Measurements from ENCODE around the gene ZNF138.
"Not testable (repeated sequence)": the region's sequence is repeated elsewhere in the genome, so short reads cannot be mapped to it uniquely, and the experiment has no call there.

ZNF138 gene

DNA sequence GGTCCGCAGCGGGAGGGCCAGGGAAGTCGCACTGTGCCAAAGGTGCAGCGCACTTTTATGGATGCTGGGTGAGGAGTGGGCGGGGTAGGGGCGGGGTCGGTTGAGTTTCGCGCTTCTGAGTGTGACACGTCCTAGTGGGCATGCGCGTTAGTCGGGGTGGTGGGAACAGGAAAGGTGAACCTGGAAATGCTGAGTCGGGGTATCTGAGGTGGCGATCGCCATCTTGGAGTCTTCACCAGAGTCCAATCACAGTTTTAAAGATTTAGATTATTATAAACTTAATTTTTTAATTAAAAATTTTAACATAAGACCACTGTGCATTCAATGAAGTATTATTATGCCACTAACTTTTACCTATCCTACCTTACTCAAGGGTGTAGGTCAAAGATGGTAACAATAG is 45.7 kb downstream of the ZNF138 start:
- DNase-seq: no peak

DNA sequence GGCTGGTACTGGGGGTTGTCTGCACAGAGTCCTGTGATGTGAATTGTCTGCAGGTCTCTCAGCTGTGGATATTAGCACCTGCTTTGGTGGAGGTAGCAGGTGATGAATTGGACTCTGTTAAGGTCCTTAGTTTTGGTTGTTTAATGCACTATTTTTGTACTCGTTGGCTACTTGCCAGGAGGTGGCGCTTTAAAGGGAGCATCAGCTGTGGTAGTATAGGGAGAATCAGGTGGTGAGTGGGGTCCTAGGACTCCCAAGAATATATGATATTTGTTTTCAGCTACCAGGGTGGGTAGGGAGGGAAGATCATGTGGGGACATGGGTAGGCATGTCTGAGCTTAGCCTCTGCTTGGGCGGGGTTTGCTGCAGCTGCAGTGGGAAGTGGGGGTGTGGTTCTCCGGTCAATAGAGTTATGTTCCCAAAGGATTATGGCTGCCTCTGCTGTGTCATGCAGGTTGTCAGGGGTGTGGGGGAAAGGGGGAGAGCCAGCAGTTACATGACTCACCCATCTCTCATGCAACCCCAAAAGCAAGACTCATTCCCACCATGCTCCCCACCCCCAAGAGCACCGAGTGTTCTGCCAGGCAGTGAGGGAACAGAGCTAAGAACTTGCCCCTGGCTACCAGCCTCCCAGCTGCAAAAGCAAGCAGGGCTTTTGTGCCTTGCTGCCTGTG is 55.2 kb downstream of the ZNF138 start:
- no peak for DNase-seq

DNA sequence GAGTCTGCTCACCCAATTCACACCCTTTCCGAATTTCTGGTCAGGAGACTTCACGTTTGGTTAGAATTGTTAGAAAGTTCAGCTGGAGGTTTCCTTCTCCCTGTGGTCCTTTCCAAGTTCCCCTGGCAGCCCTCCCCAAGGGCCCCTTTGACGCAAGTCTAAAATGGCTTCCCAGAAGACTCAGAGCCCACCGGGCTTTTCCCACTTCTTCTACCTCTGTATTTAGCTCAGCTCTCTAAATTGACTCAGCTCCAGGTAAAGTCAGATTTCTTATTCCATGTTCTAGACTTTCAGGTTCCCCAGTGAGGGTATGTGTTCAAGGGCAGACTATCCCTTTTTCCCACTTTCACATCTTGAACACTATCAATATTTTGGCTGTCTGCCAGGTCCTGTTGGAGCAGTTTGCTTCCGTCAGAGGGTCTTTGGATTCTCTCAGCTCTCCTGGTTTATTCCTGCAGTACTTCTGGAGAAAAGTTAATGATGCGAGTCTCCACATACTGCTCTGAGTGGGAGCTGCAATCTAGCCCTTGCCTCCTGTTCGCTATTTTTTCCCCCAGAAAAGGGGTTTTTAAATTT is 55.8 kb downstream of the ZNF138 start:
- no peak for DNase-seq

DNA sequence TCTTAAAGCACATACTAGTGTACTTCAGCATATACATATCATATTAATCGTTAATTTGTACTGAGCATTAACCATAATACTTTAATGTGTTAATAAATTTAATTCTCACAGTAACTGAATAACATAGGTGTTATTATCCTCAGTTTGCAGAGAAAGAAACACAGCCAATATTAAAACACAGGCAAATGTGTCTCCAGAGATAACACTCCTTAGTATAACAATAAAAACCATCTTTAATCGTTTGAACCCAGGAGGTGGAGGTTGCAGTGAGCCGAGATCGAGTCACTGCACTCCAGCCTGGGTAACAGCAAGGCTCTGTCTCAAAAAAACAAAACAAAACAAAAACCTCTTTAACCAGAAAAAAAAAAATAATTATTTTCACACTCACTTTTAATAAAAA is 59.5 kb downstream of the ZNF138 start:
- DNase-seq: no peak

DNA sequence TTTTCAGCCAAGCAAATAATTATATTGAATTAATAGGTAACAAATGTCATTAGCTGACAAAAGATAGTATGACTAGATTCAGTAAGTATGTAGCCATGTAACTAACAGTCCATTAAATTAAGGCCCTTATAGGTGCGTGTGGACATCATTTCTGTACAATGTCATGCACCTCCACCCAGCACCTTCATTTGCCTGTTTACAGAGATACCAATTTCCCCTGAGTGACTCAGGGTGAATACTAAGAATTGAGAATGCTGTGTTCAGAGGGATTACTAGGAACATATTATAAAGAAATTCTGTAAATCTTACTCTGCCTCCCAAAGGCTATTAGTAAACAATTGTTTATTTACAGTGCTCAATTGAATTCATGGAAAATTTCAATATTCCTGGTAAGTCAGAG is 60.7 kb downstream of the ZNF138 start:
- DNase-seq: no peak

DNA sequence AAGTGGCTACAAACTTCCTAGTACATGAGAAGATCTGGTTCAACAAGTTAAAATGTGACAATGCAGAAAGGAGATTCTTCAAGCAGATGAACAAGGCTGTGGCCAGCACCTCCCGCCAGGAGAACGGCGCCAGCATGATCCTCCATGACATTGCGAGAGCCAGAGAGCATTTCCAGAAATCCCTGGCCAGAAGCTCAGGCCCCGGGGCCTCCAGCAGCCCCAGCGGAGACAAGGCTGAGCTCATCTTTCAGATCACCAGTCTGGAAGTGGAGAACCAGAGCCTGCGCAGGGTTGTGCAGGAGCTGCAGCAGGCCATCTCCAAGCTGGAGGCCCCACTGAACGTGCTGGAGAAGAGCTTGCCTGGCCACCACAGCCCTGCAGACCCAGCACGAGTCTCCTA is 68.8 kb downstream of the ZNF138 start:
- DNase-seq: no peak

DNA sequence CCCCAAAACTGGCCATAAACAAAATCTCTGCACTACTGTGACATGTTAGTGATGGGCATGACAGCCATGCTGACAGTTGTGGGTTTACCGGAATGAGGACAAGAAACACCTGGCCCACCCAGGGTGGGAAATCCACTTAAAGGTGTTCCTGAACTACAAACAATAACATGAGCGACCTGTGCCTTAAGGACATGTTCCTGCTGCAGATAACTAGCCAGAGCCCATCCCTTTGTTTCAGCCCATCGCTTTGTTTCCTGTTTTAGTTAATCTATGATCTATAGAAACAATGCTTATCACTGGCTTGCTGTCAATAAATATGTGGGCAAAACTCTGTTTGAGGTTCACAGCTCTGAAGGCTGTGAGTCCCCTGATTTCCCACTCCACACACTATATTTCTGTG is 69.3 kb downstream of the ZNF138 start:
- DNase-seq: not testable (repeated sequence)

DNA sequence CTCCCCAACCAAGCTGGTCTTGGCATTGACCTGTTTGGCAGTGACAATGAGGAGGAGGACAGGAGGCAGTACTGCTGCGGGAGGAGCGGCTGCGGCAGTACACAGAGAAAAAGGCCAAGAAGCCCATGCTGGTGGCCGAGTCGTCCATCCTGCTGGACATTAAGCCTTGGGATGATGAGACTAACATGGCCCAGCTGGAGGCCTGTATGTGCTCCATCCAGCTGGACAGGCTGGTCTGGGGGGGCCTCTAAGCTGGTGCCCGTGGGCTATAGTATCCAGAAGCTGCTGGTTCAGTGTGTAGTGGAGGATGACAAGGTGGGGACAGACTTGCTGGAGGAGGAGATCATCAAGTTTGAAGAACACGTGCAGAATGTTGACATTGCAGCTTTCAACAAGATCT is 69.7 kb downstream of the ZNF138 start:
- DNase-seq: no peak

DNA sequence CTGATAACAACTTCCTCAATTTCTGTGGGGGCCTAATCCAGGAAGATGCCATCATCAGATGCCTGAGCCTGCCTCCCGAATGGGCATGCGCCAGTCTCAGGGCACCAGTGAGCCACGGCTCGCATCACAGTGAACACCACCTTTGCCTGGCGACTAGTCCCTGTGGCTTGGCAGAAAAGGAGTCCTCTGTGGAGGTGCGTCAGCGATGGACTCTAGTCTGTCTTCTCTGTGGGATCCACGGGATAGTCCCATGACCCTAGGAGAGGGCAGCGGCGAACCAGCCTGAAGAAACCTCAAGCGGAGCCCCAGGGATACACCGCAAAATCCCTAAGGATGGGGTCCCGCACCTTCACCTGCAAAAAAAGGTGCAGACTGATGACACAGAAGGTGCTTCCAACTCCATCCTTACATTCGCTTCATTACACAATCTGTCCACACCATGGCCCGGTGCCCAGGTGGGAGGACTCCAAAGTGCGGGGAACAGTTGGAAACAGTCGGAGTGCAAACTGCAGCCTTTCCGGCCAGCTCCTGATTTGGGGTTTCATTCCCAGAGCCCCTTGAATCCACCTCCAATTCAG is 73.7 kb downstream of the ZNF138 start:
- DNase-seq: no peak

DNA sequence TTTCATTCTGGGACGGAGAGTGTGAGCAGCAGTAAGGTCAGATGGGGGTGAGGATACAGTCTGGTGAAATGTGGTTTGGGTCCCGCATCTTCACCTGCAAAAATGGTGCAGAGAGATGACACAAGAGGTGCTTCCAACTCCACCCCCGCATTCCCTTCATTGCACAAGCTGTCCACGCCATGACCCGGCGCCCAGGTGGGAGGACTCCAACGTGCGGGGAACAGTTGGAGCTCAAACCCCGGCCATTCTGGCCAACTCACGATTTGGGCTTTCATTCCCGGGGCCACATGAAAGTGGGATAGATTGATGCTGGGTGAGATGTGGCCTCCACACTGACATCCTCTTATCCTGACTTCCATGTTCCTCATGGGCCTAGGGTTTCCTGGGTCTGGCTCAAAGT is 74.3 kb downstream of the ZNF138 start:
- no peak for DNase-seq

DNA sequence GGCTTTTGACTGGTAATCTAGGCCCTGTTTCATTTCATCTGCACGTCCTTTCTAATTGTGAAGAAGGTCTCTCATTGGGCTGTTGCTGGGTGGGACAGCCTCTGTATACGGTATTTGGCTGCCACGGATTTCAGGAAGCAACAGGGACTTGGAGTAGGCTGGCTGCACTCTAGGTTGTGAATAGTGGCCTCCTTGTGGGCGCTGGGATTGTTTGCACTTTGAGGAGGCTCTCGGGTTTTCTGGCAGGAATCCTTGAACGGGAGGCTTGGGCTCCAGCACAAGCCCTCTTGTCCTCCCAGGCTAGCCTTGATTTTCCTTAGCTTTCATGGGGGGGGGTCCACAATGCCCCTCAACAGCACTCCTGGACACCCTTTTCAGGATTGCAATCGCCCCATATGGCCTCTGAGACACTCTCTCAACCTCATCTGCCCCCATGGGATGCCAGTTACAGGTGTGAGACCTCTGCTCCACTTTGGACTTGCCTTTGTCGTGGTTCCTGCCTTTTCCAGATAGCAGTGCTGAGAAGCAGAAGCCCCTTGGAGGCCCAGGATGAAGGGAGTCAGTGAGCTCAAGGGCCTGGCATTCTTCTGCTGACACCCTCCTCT is 75.0 kb downstream of the ZNF138 start:
- DNase-seq: no peak

DNA sequence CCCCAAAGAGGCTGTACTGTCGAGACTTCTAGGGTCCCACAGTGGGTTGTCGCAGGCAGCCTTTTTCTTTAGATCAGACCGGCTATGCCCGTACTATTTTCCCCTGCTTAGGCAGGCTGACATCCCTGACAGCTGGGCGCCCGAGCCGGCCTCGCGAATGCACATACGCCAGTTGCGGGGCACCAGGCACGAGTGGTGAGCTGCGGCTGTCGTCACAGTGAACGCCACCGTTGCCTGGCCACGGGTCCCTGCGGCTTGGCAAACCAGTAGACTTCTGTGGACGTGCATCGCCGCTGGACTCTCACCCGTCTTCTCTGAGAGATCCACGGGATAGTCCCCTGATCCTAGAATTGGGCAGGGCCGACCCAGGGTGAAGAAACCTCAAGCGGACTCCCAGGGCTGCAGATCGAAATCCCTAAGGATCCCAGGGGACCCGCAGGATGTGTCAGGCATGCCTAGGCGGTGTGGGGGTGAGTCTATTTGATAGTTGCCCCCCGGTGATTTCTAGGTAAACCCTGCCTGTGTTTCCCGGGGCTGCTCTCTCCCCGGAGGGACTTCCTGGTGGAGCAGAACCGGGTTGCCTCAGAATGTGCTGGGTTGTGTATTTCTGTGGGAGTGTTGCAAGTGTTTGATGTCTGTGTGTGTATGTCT is 75.8 kb downstream of the ZNF138 start:
- DNase-seq: no peak

DNA sequence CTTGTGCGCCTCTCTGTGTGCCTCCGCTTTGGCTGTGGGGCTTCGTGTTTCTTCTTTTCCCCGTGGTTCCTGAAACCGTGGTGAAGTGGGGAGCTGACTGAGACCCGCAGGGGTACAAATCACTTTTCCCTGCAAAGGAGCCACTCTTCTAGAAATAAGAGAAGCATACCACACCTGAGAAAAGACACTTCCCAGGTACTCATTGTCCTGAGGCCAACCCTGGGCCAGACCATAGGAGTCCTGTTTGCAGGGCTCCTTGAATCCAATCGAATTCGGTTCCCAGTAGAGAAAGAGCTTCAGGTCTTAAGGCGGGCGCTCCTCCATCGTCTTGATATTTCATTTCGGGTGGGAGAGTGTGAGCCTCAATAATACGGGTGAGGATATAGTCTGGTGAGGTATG is 76.4 kb downstream of the ZNF138 start:
- DNase-seq: no peak

DNA sequence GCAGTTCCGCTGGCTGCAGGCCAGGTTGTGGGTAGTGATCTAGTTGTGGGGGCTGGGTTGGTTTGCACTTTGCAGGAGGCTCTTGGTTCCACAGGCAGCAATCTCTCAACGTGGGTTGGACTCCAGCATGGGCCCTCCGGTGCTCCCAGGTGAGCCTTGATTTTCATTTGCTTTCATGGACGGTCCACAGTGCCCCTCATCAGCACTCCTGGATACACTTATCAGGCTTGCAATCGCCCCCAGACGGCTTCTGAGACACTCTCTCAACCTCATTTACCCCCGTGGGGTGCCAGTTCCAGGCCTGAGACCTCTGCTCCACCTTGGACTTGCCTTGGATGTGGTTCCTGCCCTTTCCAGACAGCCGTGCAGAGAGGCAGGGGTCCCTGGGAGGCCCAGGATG is 77.5 kb downstream of the ZNF138 start:
- DNase-seq: no peak

DNA sequence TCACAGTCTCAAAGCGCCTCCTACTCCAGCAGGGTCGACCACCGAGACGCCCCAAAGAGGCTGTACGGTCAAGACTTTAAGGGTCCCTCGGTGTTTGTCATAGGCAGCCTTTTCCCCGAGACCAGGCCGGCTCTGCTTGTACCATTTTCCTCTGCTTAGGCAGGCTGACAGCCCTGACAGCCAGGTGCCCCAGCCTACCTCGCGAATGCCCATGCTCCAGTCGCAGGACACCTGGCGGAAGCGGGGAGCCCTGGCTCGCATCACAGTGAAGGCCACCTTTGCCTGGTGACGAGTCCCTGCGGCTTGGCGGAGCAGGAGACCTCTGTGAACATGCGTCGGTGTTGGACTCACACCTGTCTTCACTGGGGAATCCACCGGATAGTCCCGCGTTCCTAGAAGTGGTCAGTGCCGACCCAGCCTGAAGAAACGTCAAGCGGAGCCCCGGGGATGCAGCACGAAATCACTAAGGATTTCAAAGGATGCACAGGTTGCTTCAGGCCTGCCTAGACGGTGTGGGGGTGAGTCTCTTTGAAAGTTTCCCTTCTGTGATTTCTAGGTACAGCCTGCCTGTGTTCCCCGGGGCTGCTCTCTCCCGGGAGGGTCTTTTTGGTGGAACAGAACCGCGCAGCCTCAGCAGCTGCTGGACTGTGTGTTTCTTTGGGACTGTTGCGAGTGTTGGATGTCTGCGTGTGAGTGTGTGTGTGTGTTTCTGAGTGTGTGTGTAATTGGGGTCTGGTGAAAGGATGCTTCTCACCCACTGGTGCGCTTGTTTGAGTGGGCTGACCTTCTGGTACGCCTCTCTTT is 78.3 kb downstream of the ZNF138 start:
- DNase-seq: no peak

DNA sequence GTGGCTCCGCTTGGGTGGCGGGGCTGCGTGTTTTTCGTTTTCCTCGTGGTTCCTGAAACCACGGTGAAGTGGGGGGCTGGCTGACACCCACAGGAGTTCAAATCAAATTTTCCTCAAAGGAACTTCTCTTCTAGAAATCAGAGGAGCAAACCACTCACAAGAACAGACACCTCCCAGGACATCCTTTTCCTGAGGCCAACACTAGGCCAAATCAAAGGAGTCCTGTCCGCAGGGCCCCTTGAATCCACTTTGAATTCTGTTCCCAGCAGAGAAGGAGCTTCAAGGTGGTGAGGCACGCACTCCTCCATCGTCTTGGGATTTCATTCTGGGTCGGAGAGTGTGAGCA is 78.9 kb downstream of the ZNF138 start:
- DNase-seq: no peak

DNA sequence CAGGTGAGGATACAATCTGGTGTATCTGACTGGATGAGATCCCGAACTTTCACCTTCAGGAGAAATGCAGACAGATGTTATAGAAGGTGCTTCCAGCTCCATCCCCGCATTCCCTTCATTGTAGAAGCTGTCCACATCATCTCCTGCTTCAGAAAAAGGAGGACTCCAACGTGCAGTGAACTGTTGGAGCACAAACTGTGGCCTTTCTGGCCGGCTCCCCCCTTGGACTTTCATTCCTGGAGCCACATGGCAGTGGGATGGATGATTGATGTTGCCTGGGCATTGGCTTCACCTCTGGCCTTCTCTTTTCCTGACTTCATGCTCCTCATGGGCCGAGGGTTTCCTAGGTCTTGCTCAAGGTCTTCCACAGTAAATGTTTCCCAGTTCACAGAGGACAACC is 79.3 kb downstream of the ZNF138 start:
- DNase-seq: no peak

DNA sequence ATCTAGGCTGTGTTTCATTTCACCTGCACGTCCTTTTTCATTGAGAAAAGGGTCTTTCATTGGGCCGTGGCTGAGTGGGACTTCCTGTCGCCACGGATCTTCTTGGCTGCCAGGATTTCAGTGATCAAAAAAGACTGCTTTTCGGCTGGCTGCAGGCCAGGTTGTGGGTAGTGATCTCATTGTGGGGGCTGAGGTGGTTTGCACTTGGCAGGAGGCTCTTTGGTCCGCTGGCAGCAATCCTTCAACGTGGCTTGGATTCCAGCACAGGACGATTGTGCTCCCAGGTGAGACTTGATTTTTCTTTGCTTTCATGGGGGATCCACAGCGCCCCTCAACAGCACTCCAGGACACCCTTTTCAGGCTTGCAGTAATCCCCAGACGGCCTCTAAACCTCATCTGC is 79.9 kb downstream of the ZNF138 start:
- DNase-seq: no peak

DNA sequence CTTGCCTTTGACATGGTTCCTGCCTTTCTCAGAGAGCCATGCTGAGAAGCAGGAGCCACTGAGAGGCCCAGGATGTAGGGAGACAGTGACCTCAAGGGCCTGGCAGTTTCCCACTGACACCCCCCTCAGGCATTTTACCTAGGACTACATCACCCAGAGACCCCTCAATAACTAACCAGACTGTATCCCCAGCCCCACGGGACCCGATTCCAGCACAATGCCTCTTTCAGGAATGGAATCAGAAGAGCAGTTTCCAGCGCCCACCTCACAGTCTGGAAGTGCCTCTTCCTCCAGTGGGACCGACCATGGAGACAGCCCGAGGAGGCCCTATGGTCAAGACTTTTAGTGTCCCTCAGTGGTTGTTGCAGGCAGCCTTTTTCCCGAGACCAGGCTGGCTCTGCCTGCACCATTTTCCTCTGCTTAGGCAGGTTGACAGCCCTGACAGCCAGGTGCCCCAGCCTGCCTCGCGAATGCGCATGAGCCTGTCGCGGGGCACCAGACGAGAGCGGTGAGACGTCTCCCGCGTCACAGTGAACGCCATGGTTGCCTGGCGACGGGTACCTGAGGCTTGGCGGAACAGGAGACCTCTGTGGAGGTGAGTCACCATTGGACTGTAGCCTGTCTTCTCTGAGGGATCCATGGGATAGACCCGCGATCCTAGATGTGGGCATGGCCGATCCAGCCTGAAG is 80.5 kb downstream of the ZNF138 start:
- DNase-seq: no peak

DNA sequence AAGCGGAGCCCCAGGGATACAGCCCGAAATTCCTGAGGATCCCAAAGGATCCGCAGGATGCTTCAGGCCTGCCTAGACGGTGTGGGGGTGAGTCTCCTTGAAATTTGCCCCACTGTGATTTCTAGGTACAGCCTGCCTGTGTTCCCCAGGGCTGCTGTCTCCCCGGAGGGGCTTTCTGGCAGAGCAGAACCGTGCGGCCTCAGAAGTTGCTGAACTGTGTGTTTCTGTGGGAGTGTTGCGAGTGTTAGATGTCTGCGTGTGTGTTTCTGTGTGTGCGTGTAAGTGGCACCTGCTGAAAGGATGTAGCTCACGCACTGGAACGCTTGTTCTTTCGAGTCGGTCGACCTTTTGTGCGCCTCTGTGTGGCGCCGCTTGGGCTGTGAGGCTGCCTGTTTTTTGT is 81.0 kb downstream of the ZNF138 start:
- no peak for DNase-seq

DNA sequence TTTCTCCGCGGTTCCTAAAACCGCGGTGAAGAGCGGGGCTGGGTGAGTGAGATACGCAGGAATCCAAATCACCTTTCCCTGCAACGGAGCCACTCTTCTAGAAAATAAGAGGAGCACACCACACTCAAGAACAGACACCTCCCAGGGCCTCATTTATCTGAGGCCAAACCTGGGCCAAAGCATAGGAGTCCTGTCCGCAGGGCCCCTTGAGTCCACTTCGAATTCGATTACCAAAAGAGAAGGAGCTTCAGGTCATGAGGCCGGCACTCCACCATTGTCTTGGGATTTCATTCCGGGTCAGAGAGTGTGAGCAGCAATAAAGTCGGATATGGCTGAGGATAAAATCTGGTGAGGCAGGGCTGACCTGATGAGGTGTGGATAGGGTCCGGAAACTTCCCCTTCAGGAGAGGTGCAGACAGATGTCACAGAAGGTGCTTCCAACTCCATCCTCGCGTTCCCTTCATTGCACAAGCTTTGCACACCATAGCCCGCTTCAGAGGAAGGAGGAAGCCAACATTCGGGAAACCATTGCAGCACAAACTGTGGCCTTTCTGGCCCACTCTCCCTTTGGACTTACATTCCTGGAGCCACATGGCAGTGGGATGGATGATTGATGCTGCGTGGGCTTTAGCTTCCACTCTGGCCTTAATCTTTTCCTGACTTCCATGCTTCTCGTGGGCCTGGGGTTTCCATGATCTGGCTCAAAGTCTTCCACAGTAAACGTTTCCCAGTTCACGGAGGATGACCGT is 81.6 kb downstream of the ZNF138 start:
- no peak for DNase-seq

All from NCI-H524 treated with DMSO at 0.1 percent for 48 hours (cell line).